Upper lobe of left lung (tissue), 4 donors: ENCODE results near the gene ASTN2.

Experiments
- CTCF ChIP-seq, 6 experiments: fragments of 450-650 bp in 4 of 6; fragments of 200-600 bp in 2 of 6; sonication (generic) in 2 of 6; IDR thresholded peaks; one replicate each; pipeline ENCODE4 v1.5.1; 2016 to 2019; ENCODE audit warnings: antibody characterized with exemption in 6 of 6
- EP300 ChIP-seq, 4 donors: sonication (generic); formaldehyde crosslinking; IDR thresholded peaks; one replicate each; pipeline ENCODE4 v1.5.1; 2017; ENCODE audit warnings: antibody characterized with exemption in 4 of 4, control low read depth in 2 of 4
- POLR2A ChIP-seq, 4 donors: fragments of 450-650 bp; IDR thresholded peaks; one replicate each; pipeline ENCODE4 v1.5.1; 2016 to 2017; ENCODE audit warnings: antibody characterized with exemption in 4 of 4, mild to moderate bottlenecking in 2 of 4
- POLR2AphosphoS5 ChIP-seq, 2 donors: sonication (generic); formaldehyde crosslinking; IDR thresholded peaks; one replicate each; pipeline ENCODE4 v1.5.1; 2017; ENCODE audit warnings: antibody characterized with exemption in 2 of 2

- TF ChIP-seq CTCF (IDR thresholded peaks at IDR 0.05) (no peak), POLR2A (IDR thresholded peaks at IDR 0.05) (no peak), EP300 (IDR thresholded peaks at IDR 0.05) (no peak), POLR2AphosphoS5 (IDR thresholded peaks at IDR 0.05) (no peak)
These were observed 291.9 kb downstream of the ASTN2 start for GRCh38 chr9:117122953-117123352.
